Right forelimb (tissue), 1 donor: Measurements from ENCODE around the gene CPSF4.

ENCODE experiments used
- DNase-seq: peaks from one replicate; pipeline ENCODE4 v3.0.0-alpha.2; 2018

Gene CPSF4

DNA sequence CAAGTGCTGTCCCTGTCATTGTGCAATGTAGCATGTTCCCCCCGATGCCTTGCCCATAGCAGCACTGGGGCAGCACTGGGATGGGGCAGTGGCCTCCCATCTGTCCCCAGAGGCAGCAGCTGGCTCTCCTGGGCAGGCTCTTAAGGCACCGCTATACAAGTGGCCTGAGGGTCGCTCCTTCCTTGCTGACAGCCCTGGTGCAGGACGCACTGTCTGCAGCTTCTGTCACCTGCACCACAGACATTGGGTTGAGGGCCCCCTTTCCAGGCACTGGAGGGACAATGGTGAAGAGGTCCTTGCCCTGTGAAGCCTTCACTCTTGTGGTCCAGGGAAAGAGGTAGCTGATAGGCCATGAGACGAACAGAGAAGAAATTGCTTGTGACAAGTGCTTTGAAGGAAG, 10.6 kb downstream of the CPSF4 start:
- no peak for DNase-seq

DNA sequence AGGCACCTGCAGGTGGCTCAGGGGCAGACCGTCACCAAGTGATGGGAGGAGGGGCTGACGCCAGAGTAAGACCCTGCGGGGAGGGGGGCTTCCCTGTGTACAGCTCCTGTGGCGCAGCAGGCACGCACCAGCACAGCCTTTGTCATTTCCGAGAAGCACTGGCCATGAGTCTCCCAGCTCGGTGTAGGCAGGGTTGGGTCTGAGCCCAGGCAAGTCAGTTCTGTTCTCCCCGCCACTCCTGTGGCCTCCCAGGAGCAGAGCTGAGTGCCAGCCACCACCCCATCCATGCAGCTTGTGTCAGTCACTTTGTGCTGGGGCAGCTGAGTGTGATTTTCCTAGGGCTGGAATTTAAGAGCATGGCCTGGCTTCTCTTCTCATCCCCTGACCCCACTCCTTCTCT, 13.2 kb downstream of the CPSF4 start:
- DNase-seq, result no peak

DNA sequence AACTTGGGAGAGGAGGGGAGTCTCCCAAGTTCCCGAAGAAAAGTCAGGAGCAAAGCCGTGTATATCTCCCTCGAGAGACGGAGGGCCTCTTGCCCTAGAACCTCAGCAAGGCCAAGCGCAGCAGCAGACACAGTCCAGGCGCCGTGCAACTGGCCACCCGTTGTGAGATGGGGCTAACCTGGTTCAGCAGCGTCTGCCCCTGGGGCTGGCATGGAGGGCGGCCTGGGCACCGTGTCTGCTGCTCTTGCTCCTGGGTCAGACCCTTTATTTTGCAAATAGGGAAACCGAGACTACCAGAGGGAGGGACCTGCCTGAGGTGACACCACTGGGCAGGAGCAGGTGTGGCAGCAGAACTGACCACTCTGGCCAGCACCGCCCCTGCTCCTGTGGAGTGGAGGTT, 13.8 kb downstream of the CPSF4 start:
- DNase-seq, result no peak

DNA sequence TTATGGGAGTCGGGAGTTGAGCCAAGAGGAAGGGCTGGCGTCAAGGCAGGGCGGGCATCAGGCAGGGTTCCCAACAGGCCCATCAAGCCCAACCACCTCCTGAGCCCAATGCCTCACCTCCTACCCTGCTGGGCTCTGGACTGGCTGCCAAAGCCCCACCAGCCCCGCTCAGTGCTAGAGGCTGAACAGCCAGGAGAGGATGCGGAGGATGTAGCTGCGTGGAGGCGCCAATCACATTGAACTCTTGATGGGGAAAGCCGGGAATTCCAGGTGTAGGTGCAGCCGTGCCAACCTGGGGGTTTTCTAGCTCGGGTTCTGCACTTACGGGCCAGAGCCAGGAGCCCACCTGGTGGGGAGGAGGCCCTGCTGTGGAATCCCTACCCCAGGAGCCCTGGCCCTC, 14.4 kb downstream of the CPSF4 start:
- DNase-seq, result no peak

DNA sequence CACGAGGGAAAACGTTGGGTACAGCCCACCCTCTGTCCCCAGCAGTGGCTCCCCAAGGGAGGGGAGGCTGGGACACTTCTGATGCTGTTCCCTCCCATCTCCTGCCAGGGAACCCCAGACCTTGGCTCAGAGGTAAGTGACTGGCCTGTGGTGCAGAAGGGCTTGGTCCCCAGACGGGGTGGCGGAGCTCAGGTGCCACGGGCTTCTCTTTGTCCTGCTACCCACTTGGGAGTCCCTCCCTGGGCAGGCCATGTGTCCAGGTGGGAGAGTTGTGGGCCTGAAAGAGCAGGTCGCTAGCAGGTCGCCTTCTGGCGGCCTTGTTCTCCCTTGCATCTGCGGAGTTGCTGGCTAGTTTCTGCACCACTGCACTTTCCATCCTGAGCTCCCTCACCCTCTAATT, 17.1 kb downstream of the CPSF4 start:
- no peak for DNase-seq

DNA sequence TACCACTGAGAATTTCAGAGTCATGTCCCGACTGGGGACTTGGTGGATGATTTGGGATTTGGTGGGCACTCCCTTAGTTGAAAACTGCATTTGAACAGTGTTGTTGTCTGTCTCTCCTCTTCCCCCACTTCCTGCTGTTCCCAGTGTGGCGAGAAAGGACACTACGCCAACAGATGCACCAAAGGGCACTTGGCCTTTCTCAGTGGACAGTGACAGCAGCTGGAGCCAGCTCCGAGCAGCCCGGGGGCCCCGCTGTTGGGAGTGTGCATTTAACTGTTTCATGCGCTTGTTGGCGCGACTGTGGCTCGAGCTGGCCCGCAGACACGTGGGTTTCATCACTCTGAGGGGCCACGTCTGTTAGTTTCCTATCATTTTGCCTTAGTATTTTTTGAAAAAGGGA, 17.5 kb downstream of the CPSF4 start:
- no peak for DNase-seq

DNA sequence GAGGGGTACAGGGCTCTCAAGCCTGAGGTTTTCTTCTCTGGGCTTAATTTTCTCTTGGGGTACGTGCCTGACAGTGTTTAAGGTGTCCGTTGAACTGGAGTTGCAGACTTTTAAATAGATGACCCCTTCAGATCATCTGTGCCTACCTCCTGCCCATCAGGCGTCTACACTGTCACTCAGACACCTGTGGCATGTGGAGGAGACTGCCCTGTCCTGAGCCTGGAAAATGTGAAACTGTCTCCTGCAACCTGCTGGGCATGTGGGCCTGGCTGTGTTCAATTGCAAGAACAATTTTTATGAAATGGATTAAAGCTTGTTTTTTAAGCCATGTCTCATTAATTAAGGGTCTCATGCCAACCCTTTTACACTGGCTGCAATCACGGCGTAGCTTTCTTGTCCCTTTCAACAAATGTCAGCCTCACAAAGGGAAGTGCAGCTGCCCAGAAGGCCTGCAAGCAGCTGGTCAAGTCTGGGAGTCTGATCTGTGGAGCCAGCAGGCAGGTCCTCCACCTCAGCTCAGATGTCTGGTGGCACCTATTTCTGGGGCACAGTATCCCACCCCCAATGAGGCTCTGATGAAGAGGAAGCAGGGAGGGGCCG, 18.4 kb downstream of the CPSF4 start:
- DNase-seq, result no peak

DNA sequence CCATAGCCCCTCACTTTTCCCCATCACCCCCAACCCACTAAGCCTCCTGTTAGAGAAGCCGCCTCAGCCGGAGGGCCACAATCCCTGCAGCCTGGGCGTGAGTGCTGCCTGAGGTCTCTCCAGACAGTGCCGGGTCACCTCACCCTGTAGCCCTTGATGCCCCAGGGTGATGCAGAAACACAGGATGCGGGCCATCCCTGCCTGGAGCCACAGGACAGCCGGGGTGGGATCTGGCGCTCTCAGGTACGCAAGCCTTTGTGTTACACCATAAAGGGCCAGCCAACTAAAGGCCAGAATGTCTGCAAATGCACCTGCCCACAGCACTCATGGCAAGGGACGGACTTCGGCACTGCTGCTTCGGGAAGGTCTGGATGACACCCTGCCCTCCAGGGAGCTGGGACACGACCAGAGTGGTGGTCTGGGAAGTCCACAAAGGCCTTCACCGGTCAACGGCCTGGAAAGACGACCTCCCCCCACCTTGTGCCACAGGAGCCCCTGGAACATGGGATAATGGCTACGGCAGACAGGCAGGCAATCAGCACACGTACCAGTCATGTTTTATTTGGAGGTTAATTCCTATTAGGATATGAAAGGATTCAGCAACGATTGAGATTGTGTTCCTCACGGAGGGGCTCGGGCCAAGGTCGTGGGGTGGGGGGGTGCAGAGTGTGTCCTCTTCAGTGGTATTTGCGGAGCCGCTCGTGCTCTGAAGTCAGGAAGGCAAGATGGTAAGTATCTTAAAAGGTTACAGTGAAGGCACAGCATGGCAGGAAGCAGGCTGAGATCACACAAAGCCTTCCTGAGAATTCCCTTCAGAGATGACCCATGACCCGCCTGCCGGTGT, 19.1 kb downstream of the CPSF4 start:
- no peak for DNase-seq

DNA sequence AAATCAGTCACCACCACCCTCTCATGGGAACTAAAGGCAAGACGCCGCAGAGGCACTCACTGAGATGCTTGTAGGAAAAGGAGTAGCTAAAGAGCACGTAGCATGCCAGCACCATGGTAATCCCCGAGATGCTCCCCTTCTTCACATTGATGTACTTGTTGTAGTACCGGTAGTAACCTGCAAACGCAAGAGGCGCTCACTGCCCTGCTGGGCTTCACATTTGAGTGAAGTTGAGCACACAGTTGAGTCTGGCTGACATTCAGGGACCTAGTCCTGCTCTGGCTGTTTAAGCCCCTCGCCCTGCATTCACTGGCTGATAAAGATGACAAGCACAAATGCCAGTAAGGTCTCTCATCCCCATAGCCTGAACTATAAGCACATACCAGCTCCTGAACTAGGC, 20.3 kb downstream of the CPSF4 start:
- DNase-seq, result no peak

DNA sequence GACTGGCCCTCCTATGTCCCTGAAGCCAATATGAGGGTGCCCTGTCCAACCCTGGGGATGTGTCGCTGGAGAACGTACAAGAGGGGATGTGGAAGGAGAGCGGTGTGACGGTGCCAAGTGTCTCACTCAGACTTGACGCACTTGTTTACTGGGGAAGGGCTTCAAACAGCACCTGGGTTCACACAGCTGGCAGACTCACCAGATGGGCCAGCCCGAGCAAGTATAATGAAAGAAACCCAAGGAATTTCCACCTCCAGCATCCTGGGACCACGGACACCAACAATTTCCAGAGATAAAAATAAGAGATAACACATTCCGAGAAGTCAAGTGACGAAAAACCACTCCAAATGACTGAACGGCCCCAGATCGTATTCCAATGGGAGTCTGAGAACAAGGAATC, 21.9 kb downstream of the CPSF4 start:
- DNase-seq, result no peak

DNA sequence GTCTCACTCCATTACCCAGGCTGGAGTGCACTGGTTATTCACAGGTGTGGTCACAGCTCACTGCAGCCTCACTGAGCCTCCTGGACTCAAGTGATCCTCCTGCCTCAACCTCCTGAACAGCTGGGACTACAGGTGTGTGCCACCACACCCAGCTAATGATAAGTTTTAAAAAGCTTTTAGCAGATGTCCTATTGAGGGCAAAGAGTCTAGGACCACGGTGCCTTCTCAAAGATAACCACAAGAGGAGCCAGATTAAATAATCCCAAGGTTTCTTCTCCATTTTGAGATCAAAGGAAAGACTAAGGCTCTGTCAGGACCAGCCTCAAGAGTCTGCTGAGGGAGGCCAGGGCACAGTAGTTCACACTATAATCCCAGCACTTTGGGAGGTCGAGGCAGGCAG, 22.5 kb downstream of the CPSF4 start:
- no peak for DNase-seq

DNA sequence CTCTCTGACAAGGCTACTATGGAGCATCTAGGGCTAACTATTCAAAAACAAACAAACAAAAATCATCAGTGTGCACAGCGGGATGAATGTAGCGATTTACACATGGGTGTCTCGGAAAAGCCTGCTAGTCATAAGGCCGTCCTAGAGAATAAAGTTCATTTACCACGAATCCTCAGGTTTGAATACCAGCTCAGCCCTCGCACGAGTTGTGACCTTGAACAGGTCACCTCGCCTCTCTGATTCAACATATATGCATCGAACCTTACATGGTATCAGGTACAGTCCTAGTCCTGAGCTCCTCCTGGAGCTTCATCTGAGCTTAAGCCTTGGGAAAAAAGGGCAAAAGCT, 26.7 kb downstream of the CPSF4 start:
- DNase-seq, result no peak

DNA sequence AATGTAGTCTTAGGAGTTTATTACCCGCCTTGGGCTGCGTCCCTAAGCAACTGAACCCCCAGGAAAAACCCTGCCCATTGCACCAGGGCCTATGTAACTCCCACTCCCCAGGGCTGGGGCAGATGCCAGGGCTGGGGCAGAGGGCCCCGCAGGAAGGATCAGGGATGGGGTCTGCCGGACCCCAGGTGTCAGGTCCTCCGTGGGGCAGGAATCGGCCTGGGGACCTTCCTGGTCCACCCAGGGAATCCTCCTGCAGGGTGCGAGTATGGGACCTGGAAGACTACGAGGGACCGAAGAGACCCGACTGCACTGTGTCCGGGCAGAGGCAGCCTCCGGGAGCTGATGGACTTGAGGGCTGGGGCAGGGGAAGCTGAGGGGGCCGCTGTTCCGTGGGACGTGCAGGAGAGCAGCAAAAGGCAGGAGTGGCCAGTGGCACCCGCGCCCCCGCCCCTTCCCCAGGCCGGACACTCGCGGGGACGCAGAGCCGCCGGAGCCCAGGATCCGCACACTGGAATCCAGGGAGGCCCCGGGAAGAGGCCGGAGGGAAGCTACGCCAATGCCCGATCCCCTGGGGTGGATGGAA, 29.7 kb downstream of the CPSF4 start:
- no peak for DNase-seq

DNA sequence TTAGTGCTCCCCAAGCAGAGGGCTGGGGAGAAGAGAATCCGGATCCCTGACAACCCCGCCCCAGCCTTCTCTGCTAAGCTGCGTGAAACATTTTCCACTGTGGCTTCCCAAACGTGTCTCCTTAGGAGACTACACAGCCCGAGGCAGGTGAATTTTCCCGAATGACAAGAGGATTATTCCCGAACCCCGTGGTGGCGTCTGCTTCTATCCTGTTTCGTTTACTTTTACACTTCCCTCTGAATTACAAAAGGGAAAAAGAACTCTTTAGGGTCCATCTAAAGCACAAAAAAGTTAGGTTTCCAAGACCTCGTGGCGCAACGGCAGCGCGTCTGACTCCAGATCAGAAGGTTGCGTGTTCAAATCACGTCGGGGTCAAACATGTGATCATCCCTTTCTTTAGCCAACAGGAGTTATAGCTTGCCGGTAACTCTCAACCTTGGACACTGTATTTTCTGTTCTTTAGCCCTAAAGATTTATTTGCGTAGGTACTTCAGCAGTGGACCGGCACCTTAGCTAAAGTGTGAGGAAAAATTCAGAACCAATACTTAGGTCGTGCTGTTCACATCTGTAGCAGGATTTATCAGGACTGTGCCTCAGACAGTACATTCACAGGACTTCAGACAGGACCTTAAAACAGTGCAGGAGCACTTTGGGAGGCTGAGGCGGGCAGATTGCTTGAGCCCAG, 30.8 kb downstream of the CPSF4 start:
- no peak for DNase-seq

DNA sequence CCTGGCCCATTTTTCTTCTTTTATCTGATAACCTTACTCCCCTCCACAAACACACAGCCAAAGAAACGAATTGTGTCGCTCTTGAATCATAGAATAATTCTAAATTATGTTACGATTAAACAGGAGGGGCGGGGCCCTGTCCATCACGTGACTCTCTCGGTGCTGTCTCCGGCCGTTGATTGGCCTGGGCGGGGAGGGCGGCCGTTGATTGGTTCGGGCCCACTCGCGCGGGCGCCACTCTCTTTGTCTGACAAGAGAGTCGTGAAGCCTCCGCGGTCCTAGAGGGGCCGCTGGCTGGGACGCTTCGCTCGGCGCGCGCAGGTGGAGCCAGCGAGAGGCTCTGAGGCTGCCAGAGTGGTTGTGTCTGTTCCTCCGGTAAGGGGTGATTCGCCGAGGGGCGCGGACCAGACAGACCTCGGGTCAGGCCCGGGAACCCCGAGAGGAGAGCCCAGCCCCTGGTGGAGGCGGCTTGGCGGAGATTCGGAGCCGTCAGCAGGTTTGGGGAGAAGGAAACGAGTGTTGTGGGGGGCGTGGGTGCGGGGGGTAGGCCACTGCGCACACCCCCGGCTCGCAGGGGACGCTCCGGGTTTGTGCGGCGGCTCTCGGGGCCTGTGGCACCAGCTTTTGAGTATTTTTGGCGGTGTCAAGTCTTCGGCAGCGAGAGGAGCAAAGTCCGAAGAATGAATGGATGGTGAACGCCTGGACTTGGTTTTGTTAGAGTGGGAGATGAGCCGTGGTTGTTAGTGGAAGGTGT, 34.0 kb downstream of the CPSF4 start, which contains the start of gene ZNF789:
ZNF789 (plus strand) TSS at position 330 of the 754 bp plus-strand sequence. CDS start 3,567 bp downstream, outside the sequence.
- DNase-seq, result peak; percentile 96

DNA sequence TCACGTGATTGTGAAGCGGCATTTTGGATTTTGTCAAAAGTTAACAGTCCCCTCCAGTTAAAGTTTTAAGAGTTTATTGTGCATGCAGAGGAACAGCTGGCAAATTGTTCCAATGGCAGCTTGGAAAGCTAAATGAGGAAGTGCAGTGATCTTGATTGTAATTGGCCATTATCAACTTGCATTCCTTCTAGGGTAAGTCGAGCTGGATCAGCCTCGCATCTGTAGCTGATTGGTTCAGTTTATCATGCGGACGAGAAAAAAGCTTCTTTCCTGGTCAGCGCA, 34.5 kb downstream of the CPSF4 start:
- DNase-seq, result no peak

DNA sequence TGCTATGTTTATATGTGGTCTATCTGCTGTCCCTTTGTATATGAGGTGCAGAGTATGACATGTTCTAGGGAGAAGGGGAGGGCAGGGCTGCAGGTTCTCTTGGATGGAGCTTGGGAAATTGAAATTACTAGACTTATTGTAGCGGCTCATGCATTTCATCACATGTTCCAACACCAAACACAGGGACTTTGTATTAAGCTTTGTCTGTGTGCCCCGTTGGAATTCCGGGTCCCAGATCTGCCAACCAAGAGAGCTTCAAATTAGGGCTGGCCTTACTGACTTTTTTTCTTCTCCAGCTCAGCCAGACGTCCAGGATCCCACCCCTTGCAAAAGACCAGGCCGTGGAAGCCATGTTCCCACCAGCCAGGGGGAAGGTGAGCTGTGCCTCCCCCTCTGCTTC, 37.4 kb downstream of the CPSF4 start:
- DNase-seq, result no peak

DNA sequence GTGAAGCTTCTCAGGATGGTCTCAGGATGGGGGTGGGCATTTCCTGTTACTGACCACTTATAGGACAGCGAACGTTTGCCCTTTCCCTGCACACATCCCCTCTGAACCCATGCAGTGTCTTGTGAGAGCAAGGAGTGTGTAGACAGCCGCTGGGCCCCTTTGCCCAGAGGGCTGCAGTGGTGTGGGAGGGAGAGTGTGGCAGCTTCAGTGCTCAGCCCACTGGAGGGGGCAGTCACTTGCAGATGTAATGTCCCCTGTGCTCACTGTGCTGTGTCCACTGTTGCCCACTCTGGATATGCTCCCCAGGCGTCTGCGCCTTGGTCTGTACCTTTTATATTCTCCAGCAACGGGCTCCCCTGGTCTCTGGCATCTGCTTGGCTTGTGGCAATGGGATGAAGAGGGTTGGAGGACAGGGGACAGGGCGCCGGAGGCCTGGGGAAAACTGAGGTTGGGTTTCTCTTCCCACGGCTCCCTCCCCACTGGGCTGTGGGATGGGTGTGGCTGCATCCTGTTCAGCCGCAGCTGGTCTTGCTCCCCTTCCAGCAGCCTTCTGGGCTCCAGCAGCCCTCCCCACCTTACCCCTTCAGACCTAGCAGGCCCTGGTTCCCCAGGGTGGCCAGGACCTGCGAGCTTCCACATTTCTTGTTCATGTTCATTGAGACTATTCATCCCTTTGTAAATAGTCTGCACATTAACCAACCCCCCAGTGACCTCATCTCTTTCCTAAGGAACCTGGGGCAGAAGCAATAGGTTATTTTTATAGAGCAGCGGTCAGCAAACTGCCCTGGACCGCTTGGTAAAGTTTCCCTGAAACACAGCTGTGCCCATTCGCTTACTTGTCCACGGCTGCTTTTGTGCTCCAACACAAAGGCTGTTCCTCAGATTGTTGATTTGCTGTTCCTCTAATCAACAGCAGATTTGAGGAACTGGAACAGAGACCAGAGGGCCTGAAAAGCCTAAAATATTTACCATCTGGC, 40.0 kb downstream of the CPSF4 start:
- no peak for DNase-seq

DNA sequence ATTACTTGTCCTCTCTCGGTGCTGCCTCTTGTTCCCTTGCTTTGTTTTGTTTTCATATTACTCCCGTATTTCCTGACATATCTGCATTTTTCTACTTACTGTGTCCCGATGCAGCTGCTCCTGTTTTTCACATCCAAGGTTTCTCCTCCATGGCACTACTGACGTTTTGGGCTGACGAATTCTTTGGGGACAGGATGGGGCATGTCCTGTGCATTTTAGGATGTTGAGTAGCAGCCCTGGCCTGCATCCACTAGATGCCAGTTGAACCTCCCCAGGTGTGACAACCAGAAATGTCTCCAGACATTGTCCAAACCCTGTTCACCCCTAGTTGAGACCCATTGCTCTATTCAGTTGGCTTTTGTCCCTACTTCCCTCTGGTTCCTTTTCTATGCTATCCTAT, 46.4 kb downstream of the CPSF4 start:
- no peak for DNase-seq

DNA sequence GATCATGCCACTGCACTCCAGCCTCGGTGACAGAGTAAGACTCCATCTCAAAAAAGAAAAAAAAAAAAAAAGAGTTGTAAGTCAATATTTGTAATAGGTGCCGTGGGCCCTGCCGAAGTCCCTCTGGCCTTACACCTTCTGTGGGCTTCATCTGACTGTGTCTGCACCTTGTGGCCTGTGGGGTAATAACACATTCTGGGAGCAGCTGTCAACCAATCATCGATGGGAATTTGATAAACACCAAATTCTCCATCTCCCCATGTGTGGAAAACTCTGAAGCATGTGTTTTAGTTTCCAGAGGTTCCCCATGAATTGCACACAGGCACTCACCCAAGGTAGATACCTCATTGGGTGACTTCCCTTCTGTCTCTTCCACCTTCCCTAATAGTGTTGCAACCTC, 50.5 kb downstream of the CPSF4 start:
- DNase-seq, result no peak

DNA sequence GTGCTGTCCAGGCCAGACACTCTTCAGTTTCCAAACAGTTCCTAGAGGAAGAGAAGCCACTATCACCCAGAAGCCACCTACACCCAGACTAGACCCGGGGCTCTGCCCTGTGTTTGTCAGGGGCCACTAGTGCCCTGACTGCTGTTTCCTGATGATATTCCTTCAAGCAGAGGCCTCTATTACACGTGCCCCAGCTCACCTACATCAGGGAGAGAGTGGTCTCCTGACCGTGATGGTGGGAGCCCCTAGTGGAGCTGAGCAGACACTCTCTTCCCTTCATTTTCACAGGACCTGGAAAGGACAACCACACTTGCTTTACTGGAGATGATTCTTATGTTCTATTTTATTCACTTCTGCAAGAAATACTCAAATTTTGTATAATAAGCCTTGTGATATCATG, 52.1 kb downstream of the CPSF4 start:
- DNase-seq, result no peak

DNA sequence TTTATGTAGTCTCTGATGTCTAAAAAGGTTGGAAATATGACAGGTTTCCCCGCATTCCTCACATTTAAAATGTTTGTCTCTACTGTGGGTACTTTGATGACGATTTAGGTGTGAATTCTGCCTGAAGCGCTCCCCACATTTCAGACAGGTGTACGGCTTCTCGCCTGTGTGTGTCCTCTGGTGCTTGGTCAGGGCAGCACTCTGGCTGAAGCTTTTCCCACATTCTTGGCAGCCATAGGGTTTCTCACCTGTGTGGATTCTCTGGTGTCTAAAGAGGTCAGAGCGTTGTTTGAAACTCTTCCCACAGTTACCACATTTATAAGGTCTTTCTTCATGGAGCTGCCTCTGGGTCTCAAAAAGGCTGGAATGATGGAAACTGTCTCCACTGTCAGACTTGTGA, 55.1 kb downstream of the CPSF4 start:
- DNase-seq, result no peak
